ENCODE results near the gene ARPC5L.
"Not testable (repeated sequence)": the region's sequence is repeated elsewhere in the genome, so short reads cannot be mapped to it uniquely, and the experiment has no call there.

Gene ARPC5L

DNA sequence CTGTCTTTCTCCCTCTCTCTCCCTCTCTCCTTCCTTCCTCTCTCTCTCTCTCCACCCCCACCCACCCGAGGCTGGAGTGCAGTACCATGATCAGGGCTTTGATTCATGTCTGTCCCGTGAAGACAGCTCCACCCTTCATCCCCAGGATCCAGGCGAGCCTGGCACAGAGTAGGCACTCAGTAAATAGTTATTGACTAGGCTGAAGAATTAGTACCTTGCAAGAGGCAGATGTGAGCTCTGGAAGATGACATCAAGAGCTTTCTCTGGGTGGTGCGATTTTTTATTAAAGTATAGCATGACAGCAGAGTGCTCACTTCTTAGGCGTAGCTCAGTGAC, 32.6 kb upstream of the ARPC5L start:
- Histone ChIP-seq H3K27ac (ENCODE audit: low read depth, low read length) (no peak overlapping the region), H3K9me3 (ENCODE audit: control insufficient read depth, insufficient read depth, low read depth, low read length) (peaks cover 8% of the 10 kb centered on the region; the same call in 1 of the 2 replicates), H3K36me3 (ENCODE audit: control insufficient read depth, insufficient read depth, low read length) (no peaks in the 10 kb centered on the region), H3K4me1 (ENCODE audit: control insufficient read depth, insufficient read depth, low read length) (peaks cover 2% of the 10 kb centered on the region; the same call in 1 of the 2 replicates), H3K27me3 (ENCODE audit: control insufficient read depth, insufficient read depth, low read length) (no peaks in the 10 kb centered on the region), H3K9ac (ENCODE audit: low read length) (no peak overlapping the region), H3K4me3 (ENCODE audit: low read depth, low read length) (no peak overlapping the region)

DNA sequence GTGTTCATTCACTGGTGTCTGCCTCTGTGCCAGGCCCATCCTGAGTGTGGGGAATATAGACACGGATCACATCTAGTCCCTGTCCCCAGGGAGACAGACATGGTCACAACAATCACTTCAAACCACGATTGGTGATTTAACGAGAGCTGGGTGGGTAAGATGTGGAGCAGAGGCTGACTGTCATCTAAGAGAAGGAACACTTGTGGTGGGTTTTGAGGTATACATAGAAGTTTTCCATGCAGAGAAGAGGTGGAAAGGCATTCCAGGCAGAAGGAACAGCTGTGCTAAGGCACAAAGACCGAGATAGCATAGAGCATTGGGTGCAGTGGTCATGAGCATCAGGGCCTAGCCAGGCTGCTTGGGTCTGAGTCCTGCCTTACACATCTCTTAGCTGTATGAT, 31.3 kb upstream of the ARPC5L start:
- no peak overlapping the region for H3K4me3 ChIP-seq (ENCODE audit: low read depth, low read length)
- peaks cover 2% of the 10 kb centered on the region; the same call in 1 of the 2 replicates for H3K4me1 ChIP-seq (ENCODE audit: control insufficient read depth, insufficient read depth, low read length)
- H3K9me3 ChIP-seq (ENCODE audit: control insufficient read depth, insufficient read depth, low read depth, low read length) = peaks cover 8% of the 10 kb centered on the region; the same call in 1 of the 2 replicates
- no peak overlapping the region for H3K9ac ChIP-seq (ENCODE audit: low read length)
- no peaks in the 10 kb centered on the region for H3K36me3 ChIP-seq (ENCODE audit: control insufficient read depth, insufficient read depth, low read length)
- no peaks in the 10 kb centered on the region for H3K27me3 ChIP-seq (ENCODE audit: control insufficient read depth, insufficient read depth, low read length)
- no peak overlapping the region for H3K27ac ChIP-seq (ENCODE audit: low read depth, low read length)

DNA sequence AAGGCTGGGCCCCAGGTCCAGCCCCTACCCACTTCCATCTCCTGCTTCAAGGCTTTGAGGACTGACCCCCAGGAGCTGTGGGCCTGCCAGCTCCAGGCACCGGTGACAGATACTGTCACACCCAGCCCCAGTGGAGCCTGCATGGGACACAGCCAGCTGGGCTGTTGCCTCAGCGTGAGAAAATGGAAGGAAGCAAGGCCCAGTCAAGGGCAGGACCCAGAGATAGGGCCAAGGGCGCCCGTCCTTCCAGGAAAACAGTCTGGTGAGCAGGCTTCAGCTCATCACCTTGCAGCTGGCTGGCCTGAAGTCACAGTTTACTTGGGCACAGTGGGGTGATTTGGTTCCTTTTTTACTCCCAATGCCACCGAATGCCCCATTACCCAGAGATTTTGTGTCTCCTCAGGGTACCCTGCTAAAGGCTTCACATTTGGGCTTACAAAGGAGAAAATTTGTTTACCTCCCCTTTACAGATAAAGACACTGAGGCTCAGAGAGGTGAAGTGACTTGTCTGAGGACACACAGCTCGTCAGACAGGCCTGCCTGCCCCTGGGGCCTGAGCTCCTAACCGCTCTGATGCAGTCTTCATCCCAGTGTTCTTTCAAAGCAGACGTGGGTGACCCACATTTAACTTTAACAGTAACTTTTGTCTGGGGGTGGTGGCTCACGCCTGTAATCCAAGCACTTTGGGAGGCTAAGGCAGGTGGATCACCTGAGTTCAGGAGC, 30.1 kb upstream of the ARPC5L start:
- Histone ChIP-seq H3K9ac (ENCODE audit: low read length) (no peak overlapping the region), H3K36me3 (ENCODE audit: control insufficient read depth, insufficient read depth, low read length) (no peaks in the 10 kb centered on the region), H3K9me3 (ENCODE audit: control insufficient read depth, insufficient read depth, low read depth, low read length) (no peaks in the 10 kb centered on the region), H3K4me3 (ENCODE audit: low read depth, low read length) (no peak overlapping the region), H3K27ac (ENCODE audit: low read depth, low read length) (no peak overlapping the region), H3K27me3 (ENCODE audit: control insufficient read depth, insufficient read depth, low read length) (no peaks in the 10 kb centered on the region), H3K4me1 (ENCODE audit: control insufficient read depth, insufficient read depth, low read length) (peaks cover 2% of the 10 kb centered on the region; the same call in 1 of the 2 replicates)

DNA sequence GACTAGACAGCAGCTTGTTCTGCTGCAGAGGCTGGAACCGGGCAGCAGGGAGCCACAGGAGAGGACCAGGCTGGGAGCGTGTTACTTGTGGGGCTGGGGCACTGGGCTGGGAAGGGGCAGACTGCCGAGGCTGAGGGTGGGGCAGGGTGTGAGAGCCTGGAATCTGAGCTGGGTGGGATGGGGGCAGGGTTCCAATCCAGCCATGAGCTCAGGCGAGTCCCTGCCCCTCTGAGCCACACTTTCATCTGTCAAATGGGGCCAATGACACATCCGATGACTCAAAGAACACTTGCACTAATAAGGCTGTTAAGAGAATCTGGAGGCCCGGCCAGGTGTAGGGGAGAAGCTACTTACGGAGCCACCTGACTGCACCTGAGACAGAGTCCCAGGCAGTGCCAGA, 27.3 kb upstream of the ARPC5L start:
- Histone ChIP-seq H3K4me3 (ENCODE audit: low read depth, low read length) (no peak overlapping the region), H3K9me3 (ENCODE audit: control insufficient read depth, insufficient read depth, low read depth, low read length) (no peaks in the 10 kb centered on the region), H3K36me3 (ENCODE audit: control insufficient read depth, insufficient read depth, low read length) (no peaks in the 10 kb centered on the region), H3K4me1 (ENCODE audit: control insufficient read depth, insufficient read depth, low read length) (peaks cover 3% of the 10 kb centered on the region; the same call in 1 of the 2 replicates), H3K27ac (ENCODE audit: low read depth, low read length) (no peak overlapping the region), H3K27me3 (ENCODE audit: control insufficient read depth, insufficient read depth, low read length) (no peaks in the 10 kb centered on the region), H3K9ac (ENCODE audit: low read length) (no peak overlapping the region)

DNA sequence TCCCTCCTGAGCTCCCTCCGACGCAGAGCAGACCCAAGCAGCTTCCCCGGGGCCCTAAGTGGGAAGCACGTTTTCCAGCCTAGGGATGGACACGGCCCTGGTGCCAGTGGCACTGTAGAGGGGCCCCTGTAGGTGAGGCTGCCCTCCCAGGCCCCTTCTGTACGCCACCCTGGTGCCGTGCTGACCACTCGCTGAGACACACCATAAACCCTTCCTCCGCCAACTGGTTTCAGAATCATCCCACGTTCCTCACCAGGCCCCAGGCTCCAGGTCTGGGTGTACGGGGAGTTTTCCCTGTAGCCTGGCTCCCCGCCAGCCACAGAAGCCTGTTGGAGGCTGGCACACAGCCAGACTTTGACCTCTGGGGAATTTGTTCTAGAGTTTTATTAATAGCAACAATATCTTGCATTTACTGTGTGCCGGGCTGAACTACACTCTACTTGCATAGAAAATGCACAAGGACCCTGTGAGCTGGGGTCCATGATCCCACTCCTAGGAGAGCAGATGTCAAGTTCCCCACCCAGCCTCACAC, 26.8 kb upstream of the ARPC5L start:
- Histone ChIP-seq H3K27me3 (ENCODE audit: control insufficient read depth, insufficient read depth, low read length) (no peaks in the 10 kb centered on the region), H3K4me1 (ENCODE audit: control insufficient read depth, insufficient read depth, low read length) (peaks cover 7% of the 10 kb centered on the region), H3K4me3 (ENCODE audit: low read depth, low read length) (no peak overlapping the region), H3K9ac (ENCODE audit: low read length) (no peak overlapping the region), H3K27ac (ENCODE audit: low read depth, low read length) (no peak overlapping the region), H3K36me3 (ENCODE audit: control insufficient read depth, insufficient read depth, low read length) (no peaks in the 10 kb centered on the region), H3K9me3 (ENCODE audit: control insufficient read depth, insufficient read depth, low read depth, low read length) (no peaks in the 10 kb centered on the region)

DNA sequence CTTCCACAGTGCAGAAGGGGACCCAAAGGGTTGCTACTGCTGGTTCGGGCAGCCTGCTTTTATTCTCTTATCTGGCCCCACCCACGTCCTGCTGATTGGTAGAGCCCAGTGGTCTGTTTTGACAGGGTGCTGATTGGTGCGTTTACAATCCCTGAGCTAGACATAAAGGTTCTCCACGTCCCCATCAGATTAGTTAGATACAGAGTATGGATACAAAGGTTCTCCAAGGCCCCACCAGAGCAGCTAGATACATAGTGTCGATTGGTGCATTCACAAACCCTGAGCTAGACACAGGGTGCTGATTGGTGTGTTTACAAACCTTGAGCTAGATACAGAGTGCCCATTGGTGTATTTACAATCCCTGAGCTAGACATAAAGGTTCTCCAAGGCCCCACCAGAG, 23.8 kb upstream of the ARPC5L start:
- H3K4me3 ChIP-seq (ENCODE audit: low read depth, low read length); H3K27me3 ChIP-seq (ENCODE audit: control insufficient read depth, insufficient read depth, low read length); H3K9me3 ChIP-seq (ENCODE audit: control insufficient read depth, insufficient read depth, low read depth, low read length); H3K9ac ChIP-seq (ENCODE audit: low read length); H3K27ac ChIP-seq (ENCODE audit: low read depth, low read length); H3K36me3 ChIP-seq (ENCODE audit: control insufficient read depth, insufficient read depth, low read length): not testable (repeated sequence)
- peaks cover 10% of the 10 kb centered on the region for H3K4me1 ChIP-seq (ENCODE audit: control insufficient read depth, insufficient read depth, low read length)

DNA sequence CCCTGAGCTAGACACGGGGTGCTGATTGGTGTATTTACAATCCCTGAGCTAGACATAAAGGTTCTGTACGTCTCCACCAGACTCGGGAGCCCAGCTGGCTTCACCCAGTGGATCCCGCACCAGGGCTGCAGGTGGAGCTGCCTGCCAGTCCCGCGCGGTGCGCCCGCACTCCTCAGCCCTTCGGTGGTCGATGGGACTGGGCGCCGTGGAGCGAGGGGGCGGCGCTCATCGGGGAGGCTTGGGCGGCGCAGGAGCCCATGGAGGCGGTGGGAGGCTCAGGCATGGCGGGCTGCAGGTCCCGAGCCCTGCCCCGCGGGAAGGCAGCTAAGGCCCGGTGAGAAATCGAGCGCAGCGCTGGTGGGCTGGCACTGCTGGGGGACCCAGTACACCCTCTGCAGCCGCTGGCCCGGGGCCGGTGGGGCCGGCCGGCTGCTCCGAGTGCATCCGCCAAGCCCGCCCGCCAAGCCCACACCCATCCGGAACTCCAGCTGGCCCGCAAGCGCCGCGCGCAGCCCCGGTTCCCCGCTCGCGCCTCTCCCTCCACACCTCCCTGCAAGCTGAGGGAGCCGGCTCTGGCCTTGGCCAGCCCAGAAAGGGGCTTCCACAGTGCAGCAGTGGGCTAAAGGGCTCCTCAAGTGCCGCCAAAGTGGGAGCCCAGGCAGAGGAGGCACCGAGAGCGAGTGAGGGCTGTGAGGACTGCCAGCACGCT, 23.2 kb upstream of the ARPC5L start:
- H3K9ac ChIP-seq (ENCODE audit: low read length); H3K9me3 ChIP-seq (ENCODE audit: control insufficient read depth, insufficient read depth, low read depth, low read length); H3K4me3 ChIP-seq (ENCODE audit: low read depth, low read length); H3K27me3 ChIP-seq (ENCODE audit: control insufficient read depth, insufficient read depth, low read length); H3K36me3 ChIP-seq (ENCODE audit: control insufficient read depth, insufficient read depth, low read length); H3K27ac ChIP-seq (ENCODE audit: low read depth, low read length): not testable (repeated sequence)
- H3K4me1 ChIP-seq (ENCODE audit: control insufficient read depth, insufficient read depth, low read length) = peaks cover 10% of the 10 kb centered on the region

DNA sequence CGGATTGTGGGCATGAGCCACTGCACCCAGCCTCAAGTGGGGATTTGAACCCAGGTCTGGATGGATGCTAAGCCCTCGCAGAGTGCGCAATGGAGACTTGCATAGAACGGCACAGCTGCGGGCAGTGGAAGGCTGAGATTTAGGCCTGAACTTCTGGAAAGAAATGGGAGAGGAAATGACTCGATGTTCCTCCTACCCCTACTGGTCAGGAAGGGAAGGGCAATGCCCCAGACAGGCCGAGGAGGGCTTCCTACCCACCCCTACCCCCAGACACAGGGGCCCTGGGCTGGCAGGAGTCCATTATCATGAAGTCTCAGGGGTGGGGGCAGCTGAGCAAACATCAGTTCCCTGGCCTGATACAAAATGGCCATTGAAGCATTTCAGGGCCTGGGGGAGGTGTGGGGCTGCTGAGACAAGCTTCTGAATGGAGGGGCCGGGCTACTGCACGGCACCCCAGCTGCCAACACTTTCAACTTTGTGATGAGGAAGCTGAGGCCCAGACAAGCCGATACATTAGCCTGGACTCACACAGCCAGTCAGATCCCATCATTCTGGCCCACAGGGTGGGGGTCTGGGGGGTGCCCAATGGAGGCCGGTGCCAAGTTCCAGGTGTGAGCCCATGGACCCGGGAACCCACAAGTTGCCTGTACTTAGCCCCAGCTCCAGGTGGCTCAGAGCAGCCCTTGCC, 22.2 kb upstream of the ARPC5L start:
- no peak overlapping the region for H3K27ac ChIP-seq (ENCODE audit: low read depth, low read length)
- H3K9me3 ChIP-seq (ENCODE audit: control insufficient read depth, insufficient read depth, low read depth, low read length) = no peaks in the 10 kb centered on the region
- peaks cover 10% of the 10 kb centered on the region; the same call in 1 of the 2 replicates for H3K4me1 ChIP-seq (ENCODE audit: control insufficient read depth, insufficient read depth, low read length)
- no peak overlapping the region for H3K4me3 ChIP-seq (ENCODE audit: low read depth, low read length)
- H3K27me3 ChIP-seq (ENCODE audit: control insufficient read depth, insufficient read depth, low read length) = no peaks in the 10 kb centered on the region
- no peaks in the 10 kb centered on the region for H3K36me3 ChIP-seq (ENCODE audit: control insufficient read depth, insufficient read depth, low read length)
- no peak overlapping the region for H3K9ac ChIP-seq (ENCODE audit: low read length)

DNA sequence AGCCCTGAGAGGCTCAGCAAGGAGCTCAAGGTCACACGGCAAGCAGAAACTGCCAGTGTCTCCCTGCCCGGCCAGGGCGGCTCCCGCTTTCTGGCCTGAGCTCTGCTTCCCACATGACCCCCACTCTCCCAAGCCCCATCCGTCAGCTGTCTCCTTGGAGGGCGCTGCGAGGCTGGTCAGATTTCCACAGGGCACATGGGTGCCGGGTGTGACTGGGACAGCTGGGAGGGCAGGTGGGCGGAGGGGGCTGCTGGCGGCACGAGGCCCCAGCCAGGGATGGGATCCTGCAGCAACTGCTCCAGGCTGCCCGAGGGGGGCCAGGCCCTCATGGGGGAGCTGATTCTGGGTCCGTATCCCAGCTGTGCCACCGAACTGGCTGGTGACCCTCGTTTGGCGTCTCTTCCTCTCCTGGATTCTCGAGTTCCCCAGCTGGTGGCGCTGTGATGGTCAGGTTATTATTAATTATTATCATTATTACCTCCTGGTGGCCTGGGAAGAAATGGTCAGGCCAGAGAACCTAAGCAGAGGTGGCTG, 21.6 kb upstream of the ARPC5L start:
- no peak overlapping the region for H3K9ac ChIP-seq (ENCODE audit: low read length)
- peaks cover 10% of the 10 kb centered on the region; the same call in 1 of the 2 replicates for H3K4me1 ChIP-seq (ENCODE audit: control insufficient read depth, insufficient read depth, low read length)
- no peaks in the 10 kb centered on the region for H3K9me3 ChIP-seq (ENCODE audit: control insufficient read depth, insufficient read depth, low read depth, low read length)
- no peak overlapping the region for H3K4me3 ChIP-seq (ENCODE audit: low read depth, low read length)
- no peaks in the 10 kb centered on the region for H3K36me3 ChIP-seq (ENCODE audit: control insufficient read depth, insufficient read depth, low read length)
- no peak overlapping the region for H3K27ac ChIP-seq (ENCODE audit: low read depth, low read length)
- no peaks in the 10 kb centered on the region for H3K27me3 ChIP-seq (ENCODE audit: control insufficient read depth, insufficient read depth, low read length)

DNA sequence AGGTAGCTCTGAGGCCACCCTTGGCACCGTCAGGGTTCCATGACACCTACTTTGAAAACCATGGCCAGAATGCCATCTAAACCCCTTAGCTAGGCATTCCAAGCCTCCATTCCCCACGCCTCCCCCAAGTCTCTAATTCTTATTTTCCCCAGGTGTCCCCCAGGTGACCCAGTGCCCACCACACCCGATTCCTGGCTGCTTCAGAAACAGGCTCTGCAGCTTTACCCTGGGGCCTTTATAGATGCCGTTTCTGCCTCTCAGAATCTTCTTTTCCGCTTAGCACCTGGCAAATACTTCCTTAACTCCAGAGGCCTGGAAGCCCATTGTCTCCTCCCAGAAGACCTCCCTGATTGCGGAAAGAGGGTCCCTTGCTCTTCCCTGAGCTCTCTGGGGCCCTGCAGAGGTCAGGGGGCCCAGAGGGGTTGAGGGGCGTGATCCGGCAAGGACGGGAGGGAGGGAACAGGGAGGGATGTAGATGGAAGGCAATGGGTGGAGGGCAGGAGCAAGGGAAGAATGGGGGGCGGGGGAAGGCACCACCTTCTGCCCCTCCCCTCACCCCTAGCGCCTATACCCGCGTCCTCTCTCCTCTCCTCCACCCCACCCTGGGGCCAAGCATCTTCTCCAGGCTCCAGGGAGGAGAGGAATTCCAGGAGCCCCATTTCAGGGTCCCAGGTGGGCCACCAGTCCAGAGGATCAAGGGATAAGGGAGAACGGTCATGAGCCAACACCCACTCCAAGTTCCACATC, 20.7 kb upstream of the ARPC5L start:
- Histone ChIP-seq H3K9ac (ENCODE audit: low read length) (no peak overlapping the region), H3K4me3 (ENCODE audit: low read depth, low read length) (no peak overlapping the region), H3K4me1 (ENCODE audit: control insufficient read depth, insufficient read depth, low read length) (peaks cover 10% of the 10 kb centered on the region; the same call in 1 of the 2 replicates), H3K9me3 (ENCODE audit: control insufficient read depth, insufficient read depth, low read depth, low read length) (no peaks in the 10 kb centered on the region), H3K27me3 (ENCODE audit: control insufficient read depth, insufficient read depth, low read length) (no peaks in the 10 kb centered on the region), H3K36me3 (ENCODE audit: control insufficient read depth, insufficient read depth, low read length) (no peaks in the 10 kb centered on the region), H3K27ac (ENCODE audit: low read depth, low read length) (no peak overlapping the region)
